H9 (cell line): ENCODE data around the gene PLCL1. TPM values are rescaled to one million over a fixed set of nuclear protein-coding genes. Genes with fewer than 3 reads are reported as not detected.

Source experiments
- DNase-seq: peaks from one replicate; pipeline ENCODE4 v3.0.0-alpha.2; 2017
- H2AFZ ChIP-seq: one replicate; pipeline ENCODE4 v1.6.1; 2013; ENCODE audit warnings: mild to moderate bottlenecking, low read length, control low read depth, moderate library complexity
- H2AK5ac ChIP-seq: 2 replicates; pipeline ENCODE4 v1.6.1; 2013; ENCODE audit warnings: low read length, control low read depth, mixed read lengths; ENCODE audit not compliant: insufficient read length
- H2BK120ac ChIP-seq: one replicate; pipeline ENCODE4 v1.6.1; 2013; ENCODE audit warnings: low read depth, mild to moderate bottlenecking, low read length, control low read depth, inconsistent platforms; ENCODE audit not compliant: poor library complexity, severe bottlenecking
- H2BK12ac ChIP-seq: 2 replicates; pipeline ENCODE4 v1.6.1; 2013; ENCODE audit warnings: low read length, control low read depth, mixed read lengths, low read depth; ENCODE audit not compliant: insufficient read length
- H2BK15ac ChIP-seq: 2 replicates; pipeline ENCODE4 v1.6.1; 2013; ENCODE audit warnings: low read depth, low read length, control low read depth
- H2BK20ac ChIP-seq: one replicate; pipeline ENCODE4 v1.6.1; 2013; ENCODE audit warnings: low read depth, mild to moderate bottlenecking, low read length, control low read depth, inconsistent platforms; ENCODE audit not compliant: poor library complexity, severe bottlenecking
- H2BK5ac ChIP-seq: 2 replicates; pipeline ENCODE4 v1.6.1; 2013; ENCODE audit warnings: low read length, control low read depth, mixed read lengths; ENCODE audit not compliant: insufficient read length
- H3K14ac ChIP-seq: 2 replicates; pipeline ENCODE4 v1.6.1; 2013; ENCODE audit warnings: low read length, control low read depth; ENCODE audit not compliant: insufficient read depth
- H3K18ac ChIP-seq: 2 replicates; pipeline ENCODE4 v1.6.1; 2013; ENCODE audit warnings: low read depth, mild to moderate bottlenecking, mixed read lengths, low read length, control low read depth; ENCODE audit not compliant: insufficient read length
- H3K23ac ChIP-seq: 2 replicates; pipeline ENCODE4 v1.6.1; 2013; ENCODE audit warnings: low read length, control low read depth, mixed read lengths, low read depth; ENCODE audit not compliant: insufficient read length
- H3K23me2 ChIP-seq: 2 replicates; pipeline ENCODE4 v1.6.1; 2013; ENCODE audit warnings: low read depth, mild to moderate bottlenecking, mixed read lengths, low read length, control low read depth; ENCODE audit not compliant: insufficient read length, poor library complexity, severe bottlenecking
- H3K27ac ChIP-seq: 2 replicates; pipeline ENCODE4 v1.5.1; 2013; ENCODE audit warnings: low read length, control low read depth, mixed read lengths, low read depth; ENCODE audit not compliant: insufficient read length
- H3K27me3 ChIP-seq: 2 replicates; pipeline ENCODE4 v1.6.1; 2013; ENCODE audit warnings: low read length, control low read depth, inconsistent platforms; ENCODE audit not compliant: insufficient read depth
- H3K4ac ChIP-seq: 2 replicates; pipeline ENCODE4 v1.6.1; 2013; ENCODE audit warnings: low read depth, mild to moderate bottlenecking, control low read depth, inconsistent platforms, low read length, moderate library complexity
- H3K4me1 ChIP-seq: 2 replicates; pipeline ENCODE4 v1.6.1; 2013; ENCODE audit warnings: low read length, control low read depth, inconsistent platforms; ENCODE audit not compliant: insufficient read depth
- H3K4me2 ChIP-seq: 2 replicates; pipeline ENCODE4 v1.6.1; 2013; ENCODE audit warnings: low read length, control low read depth, mixed read lengths; ENCODE audit not compliant: insufficient read length, insufficient read depth
- H3K56ac ChIP-seq: 2 replicates; pipeline ENCODE4 v1.6.1; 2013; ENCODE audit warnings: low read depth, mild to moderate bottlenecking, mixed read lengths, low read length, control low read depth; ENCODE audit not compliant: insufficient read length
- H3K79me1 ChIP-seq: 2 replicates; pipeline ENCODE4 v1.6.1; 2013; ENCODE audit warnings: low read depth, mild to moderate bottlenecking, moderate library complexity, low read length, control low read depth, inconsistent platforms; ENCODE audit not compliant: insufficient read depth, poor library complexity, severe bottlenecking
- H3K79me2 ChIP-seq: 2 replicates; pipeline ENCODE4 v1.6.1; 2013; ENCODE audit warnings: low read length, control low read depth, inconsistent platforms; ENCODE audit not compliant: insufficient read depth
- H3K9ac ChIP-seq: 2 replicates; pipeline ENCODE4 v1.6.1; 2013; ENCODE audit warnings: low read length, control low read depth, mixed read lengths; ENCODE audit not compliant: insufficient read length; ENCODE audit errors: extremely low read depth
- H3K9me3 ChIP-seq: one replicate; pipeline ENCODE4 v1.6.1; 2013; ENCODE audit warnings: low read depth, low read length, inconsistent platforms; ENCODE audit not compliant: control insufficient read depth
- H3T11ph ChIP-seq: one replicate; pipeline ENCODE4 v1.6.1; 2013; ENCODE audit warnings: mild to moderate bottlenecking, low read length, control low read depth, inconsistent platforms
- H4K20me1 ChIP-seq: one replicate; pipeline ENCODE4 v1.6.1; 2013; ENCODE audit not compliant: control insufficient read depth, insufficient read length, insufficient read depth
- H4K5ac ChIP-seq: 2 replicates; pipeline ENCODE4 v1.6.1; 2013; ENCODE audit warnings: low read depth, mild to moderate bottlenecking, mixed read lengths, low read length, control low read depth; ENCODE audit not compliant: insufficient read length
- H4K8ac ChIP-seq: replicated peaks from 2 replicates; pipeline ENCODE4 v1.6.1; 2013; ENCODE audit warnings: low read length, control low read depth, mixed read lengths, low read depth; ENCODE audit not compliant: insufficient read length
- H4K91ac ChIP-seq: 2 replicates; pipeline ENCODE4 v1.6.1; 2013; ENCODE audit warnings: low read depth, mild to moderate bottlenecking, moderate library complexity, mixed read lengths, low read length, control low read depth; ENCODE audit not compliant: insufficient read length
- H3K27ac Mint-ChIP-seq, 3 experiments: 2 replicates in 2 of 3; 3 replicates in 1 of 3; pipeline ENCODE4 v1.8.0; 2020 to 2021; ENCODE audit warnings: mixed read lengths in 3 of 3, mild to moderate bottlenecking in 1 of 3, moderate library complexity in 1 of 3
- H3K27me3 Mint-ChIP-seq: 2 replicates; pipeline ENCODE4 v1.8.0; 2021; ENCODE audit warnings: low read depth, mild to moderate bottlenecking, moderate library complexity, mixed read lengths
- H3K36me3 Mint-ChIP-seq, 3 experiments: 2 replicates in 2 of 3; 3 replicates in 1 of 3; pipeline ENCODE4 v1.8.0; 2020 to 2021; ENCODE audit warnings: low read depth in 3 of 3, mixed read lengths in 3 of 3; ENCODE audit not compliant: insufficient read depth in 1 of 3
- H3K4me1 Mint-ChIP-seq, 2 experiments: 2 replicates each; pipeline ENCODE4 v1.8.0; 2020; ENCODE audit warnings: mixed read lengths in 2 of 2
- H3K4me3 Mint-ChIP-seq, 2 experiments: 2 replicates in 1 of 2; 3 replicates in 1 of 2; pipeline ENCODE4 v1.8.0; 2020 to 2021; ENCODE audit warnings: mild to moderate bottlenecking in 2 of 2, mixed read lengths in 2 of 2, moderate library complexity in 1 of 2
- H3K9me3 Mint-ChIP-seq, 2 experiments: 2 replicates in 1 of 2; 3 replicates in 1 of 2; pipeline ENCODE4 v1.8.0; 2020; ENCODE audit warnings: mild to moderate bottlenecking in 2 of 2, mixed read lengths in 2 of 2, moderate library complexity in 1 of 2
- CTCF ChIP-seq: fragments of 200-600 bp; sonication (generic); conservative IDR thresholded peaks from 3 replicates; pipeline ENCODE4 v1.8.0; 2021; ENCODE audit warnings: antibody characterized with exemption, mild to moderate bottlenecking
- total RNA-seq: library from RNA; stranded (reverse); gene quantifications from 2 replicates; pipeline ENCODE4 v1.2.1, GENCODE V29; 2021

The PLCL1 gene
- total RNA-seq, 1 experiment from 2014 or later: 0.04 TPM

GRCh38 chr2:198162276-198162675 lies 357.9 kb downstream of the PLCL1 start:
- H4K91ac ChIP-seq: no peak overlapping the region
- H3K56ac ChIP-seq: no peak overlapping the region
- no peak overlapping the region for H2AK5ac ChIP-seq
- no peaks in the 10 kb centered on the region for H3K9me3 ChIP-seq
- H3K4ac ChIP-seq: no peak overlapping the region
- no peak overlapping the region for H3K4me2 ChIP-seq
- H3K27me3 Mint-ChIP-seq: no peaks in the 10 kb centered on the region
- H2AFZ ChIP-seq: no peak overlapping the region
- no peak overlapping the region for H3T11ph ChIP-seq
- H3K27ac Mint-ChIP-seq: no peak overlapping the region
- no peak overlapping the region for H3K9ac ChIP-seq
- peaks cover 0 to 11% (median 9%) of the 10 kb centered on the region in 3 experiments; a peak in 4 of 7 replicates for H3K36me3 Mint-ChIP-seq
- no peak overlapping the region for H4K8ac ChIP-seq
- H3K23me2 ChIP-seq: no peaks in the 10 kb centered on the region
- no peaks in the 10 kb centered on the region for H3K79me1 ChIP-seq
- no peak overlapping the region for H2BK12ac ChIP-seq
- DNase-seq: no peak
- H3K4me1 ChIP-seq: no peaks in the 10 kb centered on the region
- H4K5ac ChIP-seq: no peak overlapping the region
- H3K23ac ChIP-seq: no peak overlapping the region
- no peak for TF ChIP-seq CTCF
- H3K79me2 ChIP-seq: no peaks in the 10 kb centered on the region
- no peak overlapping the region for H3K18ac ChIP-seq
- no peak overlapping the region for H2BK20ac ChIP-seq
- H2BK5ac ChIP-seq: no peak overlapping the region
- no peak overlapping the region for H2BK120ac ChIP-seq
- no peak overlapping the region for H3K4me3 Mint-ChIP-seq
- no peaks in the 10 kb centered on the region for H3K4me1 Mint-ChIP-seq
- no peak overlapping the region for H3K27ac ChIP-seq
- H4K20me1 ChIP-seq: no peaks in the 10 kb centered on the region
- H3K9me3 Mint-ChIP-seq: peaks cover 13 to 17% of the 10 kb centered on the region in 2 experiments
- H3K27me3 ChIP-seq: no peaks in the 10 kb centered on the region
- no peak overlapping the region for H2BK15ac ChIP-seq
- H3K14ac ChIP-seq: no peak overlapping the region
